HepG2 (cell line): ENCODE data around the gene HS6ST2. TPM values are rescaled to one million over a fixed set of nuclear protein-coding genes. Genes with fewer than 3 reads are reported as not detected.

Source experiments
- ADNP ChIP-seq: sonication (generic); formaldehyde crosslinking; IDR thresholded peaks from 2 replicates; pipeline ENCODE4 v1.4.0; 2020; ENCODE audit warnings: missing genetic modification reagents
- CC2D1A ChIP-seq: sonication (generic); formaldehyde crosslinking; IDR thresholded peaks from 2 replicates; pipeline ENCODE4 v1.8.1; 2023; ENCODE audit warnings: mild to moderate bottlenecking, missing genetic modification reagents
- ELF1 ChIP-seq: sonication (generic); formaldehyde crosslinking; IDR thresholded peaks from 2 replicates; pipeline ENCODE4 v1.4.0; 2020; ENCODE audit warnings: missing genetic modification reagents
- ERF ChIP-seq: IDR thresholded peaks from 2 replicates; pipeline ENCODE4 v1.6.1; 2018; ENCODE audit warnings: missing biosample characterization, missing genetic modification reagents
- HNRNPUL1 ChIP-seq: fragments of 200-400 bp; formaldehyde crosslinking; IDR thresholded peaks from 2 replicates; pipeline ENCODE4 v1.6.1; 2017; ENCODE audit warnings: low read depth, mild to moderate bottlenecking, low read length, moderate library complexity
- KLF12 ChIP-seq: sonication (generic); formaldehyde crosslinking; IDR thresholded peaks from 2 replicates; pipeline ENCODE4 v1.4.0; 2020; ENCODE audit warnings: missing genetic modification reagents, borderline replicate concordance
- MEIS1 ChIP-seq: sonication (generic); formaldehyde crosslinking; IDR thresholded peaks from 2 replicates; pipeline ENCODE4 v1.9.0; 2021; ENCODE audit warnings: mild to moderate bottlenecking, missing genetic modification reagents, moderate library complexity, borderline replicate concordance
- MXD1 ChIP-seq: sonication (generic); formaldehyde crosslinking; IDR thresholded peaks from 2 replicates; pipeline ENCODE4 v1.4.0; 2020; ENCODE audit warnings: mild to moderate bottlenecking, missing genetic modification reagents
- NFRKB ChIP-seq: fragments of 450-650 bp; IDR thresholded peaks from 2 replicates; pipeline ENCODE4 v1.6.1; 2017
- PBX3 ChIP-seq: sonication (generic); formaldehyde crosslinking; IDR thresholded peaks from 2 replicates; pipeline ENCODE4 v1.8.1; 2023; ENCODE audit warnings: missing genetic modification reagents, inconsistent platforms, borderline replicate concordance
- PREB ChIP-seq: sonication (generic); formaldehyde crosslinking; IDR thresholded peaks from 2 replicates; pipeline ENCODE4 v1.4.0; 2020; ENCODE audit warnings: missing genetic modification reagents
- RAD21 ChIP-seq: fragments of 450-650 bp; formaldehyde crosslinking; IDR thresholded peaks from 2 replicates; pipeline ENCODE4 v1.5.0; 2020; ENCODE audit warnings: mild to moderate bottlenecking
- RFXANK ChIP-seq: IDR thresholded peaks from 2 replicates; pipeline ENCODE4 v1.6.1; 2016
- SMAD3 ChIP-seq: sonication (generic); formaldehyde crosslinking; IDR thresholded peaks from 2 replicates; pipeline ENCODE4 v1.4.0; 2020; ENCODE audit warnings: missing genetic modification reagents
- TARDBP ChIP-seq: sonication (generic); formaldehyde crosslinking; IDR thresholded peaks from 2 replicates; pipeline ENCODE4 v1.8.0; 2022; ENCODE audit warnings: mild to moderate bottlenecking, missing genetic modification reagents
- THAP11 ChIP-seq: IDR thresholded peaks from 2 replicates; pipeline ENCODE4 v1.6.1; 2016; ENCODE audit warnings: missing biosample characterization, missing genetic modification reagents
- ZBTB42 ChIP-seq: sonication (generic); formaldehyde crosslinking; IDR thresholded peaks from 2 replicates; pipeline ENCODE4 v1.5.0; 2020; ENCODE audit warnings: mild to moderate bottlenecking, missing genetic modification reagents
- ZNF335 ChIP-seq: sonication (generic); formaldehyde crosslinking; IDR thresholded peaks from 2 replicates; pipeline ENCODE4 v1.4.0; 2020; ENCODE audit warnings: missing genetic modification reagents
- ZNF350 ChIP-seq: sonication (generic); formaldehyde crosslinking; IDR thresholded peaks from 2 replicates; pipeline ENCODE4 v1.4.0; 2020; ENCODE audit warnings: mild to moderate bottlenecking, low read depth, missing genetic modification reagents, borderline replicate concordance
- ZNF570 ChIP-seq: sonication (generic); formaldehyde crosslinking; IDR thresholded peaks from 2 replicates; pipeline ENCODE4 v1.4.0; 2020; ENCODE audit warnings: mild to moderate bottlenecking, missing genetic modification reagents, borderline replicate concordance
- ZNF607 ChIP-seq: sonication (generic); formaldehyde crosslinking; IDR thresholded peaks from 2 replicates; pipeline ENCODE4 v1.5.1; 2020; ENCODE audit warnings: missing genetic modification reagents, mild to moderate bottlenecking, borderline replicate concordance
- ZNF737 ChIP-seq: sonication (generic); formaldehyde crosslinking; IDR thresholded peaks from 2 replicates; pipeline ENCODE4 v1.5.0; 2020; ENCODE audit warnings: missing genetic modification reagents, mild to moderate bottlenecking, borderline replicate concordance
- ZNF879 ChIP-seq: sonication (generic); formaldehyde crosslinking; IDR thresholded peaks from 2 replicates; pipeline ENCODE4 v1.8.1; 2023; ENCODE audit warnings: missing genetic modification reagents
- polyA plus RNA-seq, 8 experiments: library from polyadenylated mRNA; depleted of rRNA in 3 of 8; stranded (reverse) in 7 of 8; unstranded in 1 of 8; fragments of >200 nt; fragmentation: Illumina TruSeq in 4 of 8; extraction: Trizol in 4 of 8; gene quantifications; 2 replicates each; pipeline versions ENCODE4 v1.2.1 to v1.2.3, GENCODE V29; 2011 to 2016; ENCODE audit warnings: low read depth in 4 of 8, missing spikeins in 1 of 8, mixed read lengths in 1 of 8; ENCODE audit not compliant: insufficient read depth in 1 of 8
- total RNA-seq, 5 experiments: library from RNA; depleted of rRNA; stranded (reverse); fragments of >200 nt; fragmentation: Illumina TruSeq; extraction: Trizol; gene quantifications; 2 replicates each; pipeline ENCODE4 v1.2.3, GENCODE V29; 2016; ENCODE audit warnings: low read depth in 1 of 5
- TF ChIP-seq, protein P1 (sequence below): sonication (generic); formaldehyde crosslinking; IDR thresholded peaks from 2 replicates; pipeline ENCODE4; 2020; ENCODE audit warnings: missing genetic modification reagents, mild to moderate bottlenecking, borderline replicate concordance
- TF ChIP-seq, protein P2 (sequence below): sonication (generic); formaldehyde crosslinking; IDR thresholded peaks from 2 replicates; pipeline ENCODE4 v1.4.0; 2020; ENCODE audit warnings: missing genetic modification reagents, low read depth, mild to moderate bottlenecking, borderline replicate concordance

Gene HS6ST2
- total and polyA plus RNA-seq, 2 of the 13 experiments (the other 11 are each of a cell fraction or from before 2014, with no cell fraction given), result 0.05 TPM; not detected in 1

DNA sequence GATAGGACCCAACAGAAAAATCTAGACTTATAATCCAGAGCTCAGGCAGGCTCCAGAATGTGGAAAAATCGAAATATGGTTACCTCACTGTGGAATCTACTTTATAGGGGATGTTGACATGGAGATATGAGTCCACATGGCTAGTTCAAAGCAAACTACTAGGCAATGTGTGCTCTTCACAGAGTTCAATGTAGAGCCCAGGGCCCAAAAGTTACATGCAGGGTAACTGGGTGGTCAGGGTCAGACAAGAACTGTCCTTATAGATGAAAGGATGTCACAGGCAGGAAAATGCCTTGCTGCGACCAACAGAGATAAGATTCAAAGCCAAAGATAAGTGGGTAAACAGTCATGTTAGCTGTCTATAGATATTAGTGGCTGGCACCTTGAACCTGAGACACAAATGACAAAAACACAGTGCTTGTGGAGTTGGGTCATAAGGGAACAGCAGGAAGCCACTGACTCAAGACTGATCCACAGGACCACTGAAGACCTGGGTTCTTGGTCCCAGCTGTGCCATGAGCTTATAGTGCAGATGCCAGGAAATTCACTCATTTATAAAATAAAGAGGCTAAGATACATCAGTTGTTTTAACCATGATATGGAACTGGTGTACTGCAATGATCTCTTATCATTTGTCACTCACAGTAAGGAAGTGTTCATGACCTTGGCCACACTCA lies 367.9 kb downstream of the HS6ST2 start (continued):
- TF ChIP-seq, protein P1, sequence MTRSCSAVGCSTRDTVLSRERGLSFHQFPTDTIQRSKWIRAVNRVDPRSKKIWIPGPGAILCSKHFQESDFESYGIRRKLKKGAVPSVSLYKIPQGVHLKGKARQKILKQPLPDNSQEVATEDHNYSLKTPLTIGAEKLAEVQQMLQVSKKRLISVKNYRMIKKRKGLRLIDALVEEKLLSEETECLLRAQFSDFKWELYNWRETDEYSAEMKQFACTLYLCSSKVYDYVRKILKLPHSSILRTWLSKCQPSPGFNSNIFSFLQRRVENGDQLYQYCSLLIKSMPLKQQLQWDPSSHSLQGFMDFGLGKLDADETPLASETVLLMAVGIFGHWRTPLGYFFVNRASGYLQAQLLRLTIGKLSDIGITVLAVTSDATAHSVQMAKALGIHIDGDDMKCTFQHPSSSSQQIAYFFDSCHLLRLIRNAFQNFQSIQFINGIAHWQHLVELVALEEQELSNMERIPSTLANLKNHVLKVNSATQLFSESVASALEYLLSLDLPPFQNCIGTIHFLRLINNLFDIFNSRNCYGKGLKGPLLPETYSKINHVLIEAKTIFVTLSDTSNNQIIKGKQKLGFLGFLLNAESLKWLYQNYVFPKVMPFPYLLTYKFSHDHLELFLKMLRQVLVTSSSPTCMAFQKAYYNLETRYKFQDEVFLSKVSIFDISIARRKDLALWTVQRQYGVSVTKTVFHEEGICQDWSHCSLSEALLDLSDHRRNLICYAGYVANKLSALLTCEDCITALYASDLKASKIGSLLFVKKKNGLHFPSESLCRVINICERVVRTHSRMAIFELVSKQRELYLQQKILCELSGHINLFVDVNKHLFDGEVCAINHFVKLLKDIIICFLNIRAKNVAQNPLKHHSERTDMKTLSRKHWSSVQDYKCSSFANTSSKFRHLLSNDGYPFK, result no peak
- TF ChIP-seq MEIS1 (peak; percentile 93; the same call in 1 of the 2 replicates), PBX3 (CRISPR knock-in tag) (no peak), CC2D1A (CRISPR knock-in tag) (no peak), RFXANK (CRISPR knock-in tag) (no peak), RAD21 (CRISPR knock-in tag) (no peak), ELF1 (CRISPR knock-in tag) (0 out of 2 replicates have a peak, but pooled peaks have one; percentile 26), HNRNPUL1 (no peak), ADNP (no peak), NFRKB (no peak), KLF12 (CRISPR knock-in tag) (no peak), SMAD3 (CRISPR knock-in tag) (peak; percentile 56; the same call in 1 of the 2 replicates), ERF (peak; percentile 89; the same call in 1 of the 2 replicates), ZNF570 (CRISPR knock-in tag) (no peak), ZNF350 (CRISPR knock-in tag) (no peak), ZBTB42 (CRISPR knock-in tag) (no peak), MXD1 (no peak), ZNF879 (CRISPR knock-in tag) (0 out of 2 replicates have a peak, but pooled peaks have one; percentile 34), ZNF607 (no peak), TARDBP (CRISPR knock-in tag) (peak; percentile 92), ZNF335 (CRISPR knock-in tag) (0 out of 2 replicates have a peak, but pooled peaks have one; percentile 26), THAP11 (CRISPR knock-in tag) (peak; percentile 54; the same call in 1 of the 2 replicates), ZNF737 (CRISPR knock-in tag) (no peak), PREB (CRISPR knock-in tag) (no peak)
- TF ChIP-seq, protein P2, sequence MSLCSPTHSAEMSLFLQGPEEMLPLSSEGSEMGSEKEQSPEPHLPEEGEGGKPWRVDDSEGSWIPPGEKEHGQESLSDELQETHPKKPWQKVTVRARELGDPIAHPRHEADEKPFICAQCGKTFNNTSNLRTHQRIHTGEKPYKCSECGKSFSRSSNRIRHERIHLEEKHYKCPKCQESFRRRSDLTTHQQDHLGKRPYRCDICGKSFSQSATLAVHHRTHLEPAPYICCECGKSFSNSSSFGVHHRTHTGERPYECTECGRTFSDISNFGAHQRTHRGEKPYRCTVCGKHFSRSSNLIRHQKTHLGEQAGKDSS, result no peak
